Measurements from ENCODE around the gene FAM171A1. TPM values are rescaled to one million over a fixed set of nuclear protein-coding genes. Genes with fewer than 3 reads are reported as not detected.
"Not testable (repeated sequence)": the region's sequence is repeated elsewhere in the genome, so short reads cannot be mapped to it uniquely, and the experiment has no call there.

FAM171A1 gene
- total RNA-seq, 2 donors from 2014 or later, result 2.4 to 3.9 TPM

DNA sequence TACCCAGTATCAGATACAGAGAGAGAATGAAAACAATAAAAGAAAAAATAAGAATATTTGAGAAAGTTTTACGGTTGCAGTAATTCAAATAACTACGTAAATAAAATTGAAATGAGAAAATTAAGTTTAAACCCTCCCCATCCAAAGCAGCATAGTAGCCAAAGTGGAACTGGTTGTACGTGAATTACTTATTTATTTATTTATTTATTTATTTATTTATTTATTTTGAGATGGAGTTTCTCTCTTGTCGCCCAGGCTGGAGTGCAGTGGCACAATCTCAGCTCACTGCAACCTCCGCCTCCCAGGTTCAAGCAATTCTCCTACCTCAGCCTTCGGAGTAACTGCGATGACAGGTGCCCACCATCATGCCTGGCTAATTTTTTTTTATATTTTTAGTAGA, 17.1 kb upstream of the FAM171A1 start:
- H3K36me3 Mint-ChIP-seq (ENCODE audit: low read depth); H3K4me1 Mint-ChIP-seq; H3K27ac Mint-ChIP-seq; H3K9me3 Mint-ChIP-seq; H3K4me3 Mint-ChIP-seq; ATAC-seq (replicated peaks): not testable (repeated sequence)
- H3K27me3 Mint-ChIP-seq, result peaks cover 26% of the 10 kb centered on the region

DNA sequence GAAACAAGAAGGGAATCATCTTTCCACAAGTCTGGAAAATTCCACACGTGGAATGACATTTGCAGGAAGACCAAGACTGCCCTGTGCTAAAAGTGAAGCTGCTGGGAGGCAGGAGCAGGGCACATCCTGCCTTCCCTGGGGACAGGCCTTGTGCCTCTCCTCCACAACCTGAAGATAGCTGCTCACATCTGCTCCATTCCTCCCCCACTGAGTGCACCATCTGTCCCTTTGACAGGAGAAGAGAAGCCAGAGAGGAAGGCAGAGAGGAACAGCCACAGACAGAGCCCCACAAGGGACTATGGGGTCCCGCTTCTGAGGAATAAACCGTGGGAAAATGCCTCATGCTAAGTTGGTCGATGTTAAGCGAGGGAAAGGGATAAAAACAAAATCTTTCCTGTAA, 15.9 kb upstream of the FAM171A1 start:
- Mint-ChIP-seq H3K36me3 (ENCODE audit: low read depth) (no peaks in the 10 kb centered on the region), H3K4me3 (no peak overlapping the region), H3K27me3 (peaks cover 32% of the 10 kb centered on the region), H3K9me3 (no peaks in the 10 kb centered on the region), H3K27ac (no peak overlapping the region), H3K4me1 (no peaks in the 10 kb centered on the region)
- ATAC-seq (replicated peaks), result no peak

DNA sequence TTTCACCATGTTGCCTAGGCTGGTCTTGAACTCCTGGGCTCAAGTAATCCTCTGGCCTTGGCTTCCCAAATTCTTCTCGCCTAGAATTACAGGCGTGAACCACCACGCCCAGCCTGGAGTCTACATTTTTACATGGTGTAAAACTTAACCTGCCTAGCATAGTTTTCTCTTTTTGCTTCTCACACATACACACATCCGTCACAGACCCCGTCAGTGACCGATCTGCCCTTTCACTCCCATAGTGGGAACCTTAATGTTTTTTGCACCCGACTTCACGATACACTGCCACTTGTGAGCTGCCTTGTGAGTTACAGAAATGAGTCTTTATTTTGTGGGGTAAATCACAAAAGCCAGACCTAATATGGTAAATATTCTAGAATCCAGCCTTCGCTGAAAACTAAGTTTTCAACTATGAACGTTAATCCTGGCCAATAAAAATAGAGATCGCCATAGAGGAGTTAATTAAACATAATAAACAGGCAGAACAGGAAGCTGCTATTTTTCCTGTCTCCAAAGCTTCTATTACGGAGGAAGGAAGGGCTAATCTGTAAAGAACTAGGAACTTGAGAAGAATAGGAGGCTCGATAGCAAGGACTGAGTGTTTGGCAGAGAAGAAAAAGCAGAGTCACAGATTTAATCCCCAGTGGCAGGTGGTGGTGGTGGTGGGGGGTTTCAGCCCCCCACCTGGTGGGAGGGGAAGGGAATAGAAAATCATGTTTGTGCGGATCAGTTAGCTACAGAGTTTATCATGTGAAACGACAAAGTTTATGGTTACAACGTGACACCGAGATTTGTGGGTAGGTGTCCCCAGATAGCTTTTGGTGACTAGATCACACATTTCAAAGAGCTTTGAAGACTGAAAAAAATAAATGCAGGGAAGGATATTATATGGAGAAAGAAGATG, 14.7 kb upstream of the FAM171A1 start:
- Mint-ChIP-seq H3K27me3 (peaks cover 31% of the 10 kb centered on the region), H3K27ac (no peak overlapping the region), H3K4me3 (no peak overlapping the region), H3K36me3 (ENCODE audit: low read depth) (no peaks in the 10 kb centered on the region), H3K9me3 (no peaks in the 10 kb centered on the region), H3K4me1 (no peaks in the 10 kb centered on the region)
- ATAC-seq (replicated peaks), result no peak

DNA sequence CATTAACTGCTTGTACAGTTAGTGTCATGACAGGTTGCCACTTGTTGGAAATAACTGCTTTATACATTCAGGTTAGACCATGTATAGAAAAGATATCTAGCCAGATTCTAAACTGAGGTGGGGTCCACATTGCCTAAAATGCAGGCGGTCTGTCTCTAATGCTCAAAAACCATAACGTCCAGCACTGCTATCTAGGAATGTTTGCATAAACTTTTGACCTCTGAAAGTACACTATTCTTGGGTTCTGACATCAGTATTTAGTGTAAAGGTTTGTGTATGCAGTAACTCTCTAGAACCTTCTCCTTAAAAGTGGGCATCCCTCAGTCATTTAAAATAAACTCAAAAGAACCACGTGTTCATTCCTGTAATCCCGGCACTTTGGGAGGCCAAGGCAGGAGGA, 10.3 kb upstream of the FAM171A1 start:
- H3K4me1 Mint-ChIP-seq, result no peaks in the 10 kb centered on the region
- no peaks in the 10 kb centered on the region for H3K9me3 Mint-ChIP-seq
- peaks cover 30% of the 10 kb centered on the region for H3K27me3 Mint-ChIP-seq
- no peak overlapping the region for H3K4me3 Mint-ChIP-seq
- no peaks in the 10 kb centered on the region for H3K36me3 Mint-ChIP-seq (ENCODE audit: low read depth)
- no peak overlapping the region for H3K27ac Mint-ChIP-seq
- ATAC-seq (replicated peaks), result no peak

DNA sequence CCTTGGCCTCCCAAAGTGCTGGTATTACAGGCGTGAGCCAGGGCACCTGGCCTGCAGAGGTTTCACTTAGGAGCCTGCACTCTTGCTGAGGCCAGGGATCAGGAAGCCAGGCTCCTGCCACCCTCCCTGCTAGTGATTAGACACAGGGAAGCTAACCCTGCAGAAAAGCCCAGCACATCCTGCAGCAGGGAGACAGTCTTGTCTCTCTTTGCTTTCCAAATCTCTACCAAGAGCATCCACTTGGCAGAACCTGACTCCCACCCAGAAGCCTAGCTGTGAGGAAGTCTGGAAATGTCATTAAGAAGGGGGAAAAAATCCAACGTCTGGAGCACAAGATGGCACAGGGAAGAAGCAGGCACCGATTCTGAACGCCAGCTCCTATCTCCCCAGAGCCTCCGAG, 8.0 kb upstream of the FAM171A1 start:
- Mint-ChIP-seq H3K9me3 (no peaks in the 10 kb centered on the region), H3K27me3 (peaks cover 21% of the 10 kb centered on the region), H3K4me3 (no peak overlapping the region), H3K4me1 (no peaks in the 10 kb centered on the region), H3K36me3 (ENCODE audit: low read depth) (no peaks in the 10 kb centered on the region), H3K27ac (no peak overlapping the region)
- ATAC-seq (replicated peaks), result no peak

DNA sequence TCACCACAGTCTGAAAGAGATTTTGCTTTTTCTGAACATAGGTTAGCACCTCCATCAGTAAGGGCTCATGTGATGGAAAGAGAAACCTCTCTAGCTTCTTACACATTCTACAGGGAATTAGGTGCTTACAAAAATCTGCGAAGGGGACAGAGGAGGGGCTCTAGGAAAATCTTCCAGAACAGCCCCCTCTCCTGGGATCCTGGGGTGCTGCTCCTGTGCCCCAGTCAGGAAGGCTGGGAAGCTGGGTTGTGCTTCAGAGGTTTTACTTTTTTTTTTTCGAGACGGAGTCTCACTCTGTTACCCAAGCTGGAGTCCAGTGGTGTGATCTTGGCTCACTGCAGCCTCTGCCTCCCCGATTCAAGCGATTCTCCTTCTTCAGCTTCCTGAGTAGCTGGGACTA, 7.5 kb upstream of the FAM171A1 start:
- ATAC-seq (replicated peaks), result no peak

DNA sequence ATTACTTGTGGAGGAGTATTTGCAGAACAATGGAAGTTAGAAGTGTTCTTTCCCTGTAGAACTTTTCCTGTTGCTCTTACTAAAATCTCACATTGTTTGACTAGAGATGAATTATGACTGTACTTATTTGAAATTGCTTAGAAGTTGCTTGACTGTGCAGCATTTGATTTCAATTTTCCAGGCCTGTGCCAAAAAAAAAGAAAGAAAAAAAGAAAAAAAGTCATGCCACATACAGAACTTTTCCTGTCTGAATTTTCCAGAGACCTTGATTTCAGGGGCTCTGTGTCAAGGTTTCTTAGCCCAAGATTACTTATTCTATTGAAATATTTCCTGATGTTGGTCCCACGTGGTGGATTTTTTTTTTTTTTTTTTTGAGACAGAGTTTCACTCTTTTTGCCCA, 3.5 kb upstream of the FAM171A1 start:
- no peak for ATAC-seq (replicated peaks)
- H3K9me3 Mint-ChIP-seq, result no peaks in the 10 kb centered on the region
- no peak overlapping the region for H3K27ac Mint-ChIP-seq
- H3K36me3 Mint-ChIP-seq (ENCODE audit: low read depth), result no peaks in the 10 kb centered on the region
- H3K4me3 Mint-ChIP-seq, result no peak overlapping the region
- peaks cover 5% of the 10 kb centered on the region for H3K4me1 Mint-ChIP-seq
- peaks cover 6% of the 10 kb centered on the region for H3K27me3 Mint-ChIP-seq

More for the DNA sequence above, 7.5 kb upstream of the FAM171A1 start:
- H3K9me3 Mint-ChIP-seq, result no peaks in the 10 kb centered on the region
- H3K4me1 Mint-ChIP-seq, result no peaks in the 10 kb centered on the region
- no peaks in the 10 kb centered on the region for H3K36me3 Mint-ChIP-seq (ENCODE audit: low read depth)
- H3K4me3 Mint-ChIP-seq, result no peak overlapping the region
- peaks cover 18% of the 10 kb centered on the region for H3K27me3 Mint-ChIP-seq
- no peak overlapping the region for H3K27ac Mint-ChIP-seq

DNA sequence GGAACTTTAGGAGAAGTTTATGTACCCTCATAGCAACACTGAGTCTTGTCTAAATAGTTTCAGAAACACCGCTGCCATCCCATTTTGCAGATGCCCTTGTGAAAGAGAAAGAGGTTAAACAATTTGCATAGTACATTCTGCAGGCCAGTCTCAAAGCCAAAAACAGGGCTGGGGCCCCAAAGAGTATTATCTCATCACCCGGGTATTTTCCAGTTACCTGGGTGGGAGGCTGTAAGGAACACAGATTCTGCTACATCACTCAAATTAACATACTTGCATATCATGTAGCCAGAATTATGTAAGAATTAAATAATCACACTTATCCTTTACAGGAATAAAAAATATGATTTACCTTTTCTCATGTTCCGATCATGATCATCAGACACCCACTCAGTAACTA, 3.1 kb upstream of the FAM171A1 start:
- no peak overlapping the region for H3K27ac Mint-ChIP-seq
- H3K4me1 Mint-ChIP-seq, result peaks cover 5% of the 10 kb centered on the region
- H3K9me3 Mint-ChIP-seq, result no peaks in the 10 kb centered on the region
- peaks cover 6% of the 10 kb centered on the region for H3K27me3 Mint-ChIP-seq
- H3K4me3 Mint-ChIP-seq, result no peak overlapping the region
- H3K36me3 Mint-ChIP-seq (ENCODE audit: low read depth), result no peaks in the 10 kb centered on the region
- no peak for ATAC-seq (replicated peaks)

DNA sequence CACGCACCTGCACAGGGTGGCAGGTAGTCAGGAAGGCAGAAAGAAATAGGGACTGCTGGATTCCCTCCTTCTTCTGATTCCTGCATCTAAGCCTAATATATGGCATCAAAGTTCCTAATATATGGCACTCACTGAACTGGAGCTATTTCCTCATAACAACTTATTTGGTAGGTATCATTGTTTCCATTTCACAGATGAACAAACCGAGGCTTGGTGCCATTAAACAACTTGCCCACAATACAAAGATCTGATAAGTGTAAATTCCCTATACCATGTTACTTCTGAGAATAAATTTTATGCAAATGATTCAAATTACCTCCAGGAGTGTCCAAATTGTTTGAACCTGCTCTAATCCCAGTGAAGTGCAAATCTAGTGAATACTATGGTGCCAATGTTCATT, 2.1 kb upstream of the FAM171A1 start:
- Mint-ChIP-seq H3K9me3 (no peaks in the 10 kb centered on the region), H3K27ac (no peak overlapping the region), H3K4me1 (peaks cover 5% of the 10 kb centered on the region), H3K27me3 (peaks cover 3% of the 10 kb centered on the region), H3K4me3 (peak overlapping the region; percentile 23), H3K36me3 (ENCODE audit: low read depth) (no peaks in the 10 kb centered on the region)
- ATAC-seq (replicated peaks), result no peak

DNA sequence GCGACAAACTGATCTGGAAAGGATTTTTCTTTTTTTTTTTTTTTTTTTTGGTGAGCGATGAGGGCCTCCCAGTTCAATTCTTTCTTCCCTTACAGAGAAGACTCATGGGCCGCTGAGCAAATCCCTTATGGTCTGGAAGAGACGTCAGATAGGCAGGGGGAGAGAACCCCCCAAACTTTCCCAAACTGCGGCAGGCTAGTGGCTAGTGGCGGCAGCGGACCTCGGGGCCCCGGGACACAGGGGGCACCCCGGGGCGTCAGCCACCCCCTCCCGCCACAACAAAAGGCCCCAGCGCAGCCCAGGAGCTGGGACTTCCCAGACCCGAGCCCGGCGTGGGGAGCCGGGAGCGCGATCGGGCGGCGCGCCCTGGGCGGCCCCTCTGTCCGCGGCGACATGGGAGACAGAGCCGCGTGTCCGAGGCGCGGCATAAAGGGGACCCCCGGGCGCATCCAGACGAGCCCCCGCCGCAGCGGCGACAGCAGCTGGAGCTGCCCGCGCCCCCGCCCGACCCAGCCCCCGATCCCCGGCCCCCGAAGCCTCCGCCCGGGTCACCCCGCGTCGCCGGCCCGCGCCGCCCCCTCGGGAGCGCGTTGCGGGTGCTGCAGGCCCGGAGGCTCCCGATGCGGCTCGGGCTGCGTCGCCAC, 755 bp downstream of the FAM171A1 start:
- peaks cover 5% of the 10 kb centered on the region for H3K4me1 Mint-ChIP-seq
- peak; percentile 46 for ATAC-seq (replicated peaks)
- H3K4me3 Mint-ChIP-seq, result peak overlapping the region; percentile 70
- peak overlapping the region; percentile 69 for H3K27ac Mint-ChIP-seq
- H3K36me3 Mint-ChIP-seq (ENCODE audit: low read depth), result no peaks in the 10 kb centered on the region
- H3K9me3 Mint-ChIP-seq, result no peaks in the 10 kb centered on the region
- peaks cover 3% of the 10 kb centered on the region for H3K27me3 Mint-ChIP-seq

DNA sequence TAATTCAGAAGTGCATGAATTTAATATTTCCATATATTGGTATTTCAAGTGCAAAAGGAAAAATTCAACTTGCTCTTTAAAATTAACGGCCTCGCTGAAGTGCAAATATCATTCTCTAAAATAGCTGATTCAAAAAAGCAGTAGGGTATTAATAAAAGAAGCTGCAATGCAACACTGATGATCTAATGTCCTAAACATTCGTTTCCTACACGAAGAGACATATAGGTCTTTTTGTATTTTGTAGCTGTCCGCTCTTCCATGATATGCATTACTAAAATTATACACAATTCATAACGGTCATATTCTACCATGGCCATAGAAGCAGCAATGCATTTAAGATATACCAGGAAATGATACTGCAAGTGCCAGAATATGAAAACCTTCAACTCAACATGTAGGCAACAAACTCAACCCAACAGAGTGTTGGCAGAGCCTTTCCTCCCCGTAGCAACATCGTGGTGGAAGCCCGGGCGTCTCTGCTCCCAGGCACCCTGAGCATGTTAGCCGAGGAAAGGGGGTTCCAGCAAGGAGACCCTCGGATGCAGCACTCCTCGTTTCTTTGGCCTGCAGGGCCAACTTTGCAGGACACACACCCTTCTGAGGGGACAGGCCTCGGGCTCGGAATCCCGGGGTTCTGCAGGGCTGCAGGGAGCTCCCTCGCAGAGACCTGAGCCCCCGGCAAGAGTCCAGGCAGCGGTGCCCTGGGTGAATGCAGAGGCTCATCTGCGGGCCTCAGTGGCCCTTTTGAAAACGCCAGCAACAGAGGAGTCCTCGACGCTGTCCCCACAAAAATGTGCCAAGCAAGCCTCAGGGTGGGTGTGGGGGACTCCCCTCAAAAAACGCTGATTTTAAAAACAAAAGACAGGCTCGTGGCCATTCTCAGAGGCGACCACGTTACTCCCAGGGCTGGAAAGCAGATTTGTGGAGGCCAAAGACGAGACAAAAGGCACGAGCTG, 1.6 kb downstream of the FAM171A1 start:
- peaks cover 3% of the 10 kb centered on the region for H3K27me3 Mint-ChIP-seq

DNA sequence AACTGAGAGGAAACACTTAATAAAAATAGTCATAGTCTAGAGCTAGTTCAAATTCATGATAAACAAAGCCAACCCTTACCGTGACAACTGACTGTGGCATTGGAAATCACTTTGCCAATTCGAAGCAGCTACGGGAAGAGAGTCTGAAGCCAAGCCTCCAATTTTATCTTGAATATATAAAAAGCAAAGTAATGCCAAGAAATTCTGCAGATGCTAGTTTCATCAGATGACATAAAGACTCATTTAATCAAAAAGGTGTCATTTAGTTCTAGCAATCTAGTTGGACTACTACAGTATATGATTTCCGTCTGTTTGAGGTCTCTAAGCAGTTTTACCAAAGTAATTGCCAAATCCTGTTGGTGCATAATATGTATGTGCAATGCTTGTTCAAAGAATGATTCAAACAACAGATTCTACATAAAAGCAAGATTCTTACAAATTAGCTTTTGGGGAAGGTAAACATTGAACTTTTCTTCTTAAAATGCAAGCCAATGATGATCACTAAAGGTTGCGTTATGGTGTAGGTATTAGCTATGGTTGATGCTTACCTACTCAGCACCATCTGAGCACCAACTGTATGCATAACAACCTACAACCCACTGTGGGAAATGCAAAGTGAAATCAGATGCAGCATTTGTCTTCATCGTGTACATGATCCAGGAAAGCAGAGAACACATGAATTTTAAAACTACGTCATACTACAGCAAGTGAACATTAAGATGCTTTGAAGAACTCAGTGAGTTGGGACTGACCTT, 2.8 kb downstream of the FAM171A1 start:
- ATAC-seq (replicated peaks), result no peak
- no peaks in the 10 kb centered on the region for H3K9me3 Mint-ChIP-seq
- peaks cover 3% of the 10 kb centered on the region for H3K27me3 Mint-ChIP-seq

More for the DNA sequence above, 1.6 kb downstream of the FAM171A1 start:
- Mint-ChIP-seq H3K9me3 (no peaks in the 10 kb centered on the region), H3K27ac (peak overlapping the region; percentile 69), H3K4me1 (peaks cover 5% of the 10 kb centered on the region), H3K36me3 (ENCODE audit: low read depth) (no peaks in the 10 kb centered on the region), H3K4me3 (peak overlapping the region; percentile 70)
- no peak for ATAC-seq (replicated peaks)

DNA sequence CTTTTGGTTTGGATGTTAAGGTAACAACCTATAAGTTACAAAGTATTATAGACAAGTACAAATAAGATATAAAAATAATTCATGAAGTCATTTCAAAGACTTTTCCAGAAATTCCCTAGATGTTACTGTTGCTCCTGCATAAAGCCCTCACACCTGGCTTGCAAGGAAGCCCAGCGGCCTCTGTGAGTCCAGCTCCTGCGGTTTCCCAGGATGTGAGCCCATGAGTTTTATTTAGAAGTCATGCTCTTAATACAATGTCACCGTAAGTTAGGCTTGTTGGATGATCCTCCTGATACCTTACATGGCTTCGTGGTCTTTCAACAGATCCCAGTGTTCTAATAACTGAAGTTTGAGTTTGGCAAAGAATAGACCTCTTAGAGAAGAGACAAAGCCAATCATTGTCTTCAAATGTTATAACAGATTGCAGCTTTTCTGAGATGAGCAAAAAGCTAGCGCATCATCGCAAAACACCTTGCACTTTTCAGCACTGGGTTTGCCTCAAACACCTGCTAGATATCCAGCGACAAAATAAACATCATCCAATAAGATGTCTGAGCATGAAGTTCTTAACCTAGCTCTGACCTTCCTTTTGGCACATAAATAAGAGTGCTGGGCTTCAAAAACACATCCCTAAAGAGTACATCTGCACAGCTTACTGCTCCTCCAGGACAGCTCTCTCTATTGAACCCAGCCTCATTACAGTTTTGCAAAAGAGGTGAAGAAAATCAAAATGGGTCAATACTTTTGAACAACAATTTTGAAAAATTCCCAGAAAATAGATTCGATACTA, 3.6 kb downstream of the FAM171A1 start:
- H3K36me3 Mint-ChIP-seq (ENCODE audit: low read depth), result no peaks in the 10 kb centered on the region
- H3K4me1 Mint-ChIP-seq, result no peaks in the 10 kb centered on the region
- H3K27me3 Mint-ChIP-seq, result peaks cover 3% of the 10 kb centered on the region
- no peak for ATAC-seq (replicated peaks)
- no peak overlapping the region for H3K4me3 Mint-ChIP-seq
- H3K27ac Mint-ChIP-seq, result no peak overlapping the region
- no peaks in the 10 kb centered on the region for H3K9me3 Mint-ChIP-seq

More for the DNA sequence above, 2.8 kb downstream of the FAM171A1 start:
- H3K4me3 Mint-ChIP-seq, result no peak overlapping the region
- H3K27ac Mint-ChIP-seq, result no peak overlapping the region
- peaks cover 5% of the 10 kb centered on the region for H3K4me1 Mint-ChIP-seq
- H3K36me3 Mint-ChIP-seq (ENCODE audit: low read depth), result no peaks in the 10 kb centered on the region
